ENCODE data around the gene CALD1.

- TF ChIP-seq, protein P1, sequence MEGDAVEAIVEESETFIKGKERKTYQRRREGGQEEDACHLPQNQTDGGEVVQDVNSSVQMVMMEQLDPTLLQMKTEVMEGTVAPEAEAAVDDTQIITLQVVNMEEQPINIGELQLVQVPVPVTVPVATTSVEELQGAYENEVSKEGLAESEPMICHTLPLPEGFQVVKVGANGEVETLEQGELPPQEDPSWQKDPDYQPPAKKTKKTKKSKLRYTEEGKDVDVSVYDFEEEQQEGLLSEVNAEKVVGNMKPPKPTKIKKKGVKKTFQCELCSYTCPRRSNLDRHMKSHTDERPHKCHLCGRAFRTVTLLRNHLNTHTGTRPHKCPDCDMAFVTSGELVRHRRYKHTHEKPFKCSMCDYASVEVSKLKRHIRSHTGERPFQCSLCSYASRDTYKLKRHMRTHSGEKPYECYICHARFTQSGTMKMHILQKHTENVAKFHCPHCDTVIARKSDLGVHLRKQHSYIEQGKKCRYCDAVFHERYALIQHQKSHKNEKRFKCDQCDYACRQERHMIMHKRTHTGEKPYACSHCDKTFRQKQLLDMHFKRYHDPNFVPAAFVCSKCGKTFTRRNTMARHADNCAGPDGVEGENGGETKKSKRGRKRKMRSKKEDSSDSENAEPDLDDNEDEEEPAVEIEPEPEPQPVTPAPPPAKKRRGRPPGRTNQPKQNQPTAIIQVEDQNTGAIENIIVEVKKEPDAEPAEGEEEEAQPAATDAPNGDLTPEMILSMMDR (optimal IDR thresholded peaks at IDR 0.05 in 1 of 3, IDR thresholded peaks at IDR 0.05 in 1 of 3, conservative IDR thresholded peaks at IDR 0.05 in 1 of 3; ENCODE audit: extremely low read depth in 1 of 3, insufficient read depth in 2 of 3, low read length in 3 of 3): no peak
- no peak for TF ChIP-seq EZH2 (IDR thresholded peaks at IDR 0.05; ENCODE audit: low read length)
Observed at GRCh38 chr7:134926396-134926795, 147.0 kb downstream of the CALD1 start.

Data from keratinocyte (primary cell).